NCI-H524 treated with DMSO at 0.1 percent for 48 hours (cell line): ENCODE results near the gene OPTC.
"Not testable (repeated sequence)": the region's sequence is repeated elsewhere in the genome, so short reads cannot be mapped to it uniquely, and the experiment has no call there.

Experiments
- DNase-seq: peaks from one replicate; lab custom pipeline; 2025; lab: John Stamatoyannopoulos, UW

Gene OPTC

GRCh38 chr1:203465146-203465798, 28.7 kb upstream of the OPTC start:
- no peak for DNase-seq

DNA sequence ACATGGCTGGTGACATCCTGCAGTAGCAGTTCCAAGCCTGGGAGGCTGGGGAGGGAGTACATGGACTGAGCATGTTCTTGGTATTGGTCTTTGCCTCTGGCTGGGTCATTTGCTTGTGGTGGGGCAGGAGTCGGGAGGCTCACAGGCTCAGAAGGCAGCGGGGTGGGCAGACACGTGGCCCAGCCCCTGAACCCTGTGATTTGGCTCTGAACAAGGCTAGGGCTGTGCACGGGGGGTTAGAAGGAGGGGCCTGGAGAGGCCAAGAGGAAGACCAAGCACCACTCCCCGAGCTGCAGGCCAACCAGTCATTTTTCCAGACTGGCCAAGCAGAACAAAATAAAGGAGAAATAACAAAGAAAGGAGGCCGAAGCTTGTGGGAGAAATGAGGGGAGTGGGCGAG, 28.0 kb upstream of the OPTC start:
- no peak for DNase-seq

- DNase-seq, result not testable (repeated sequence)
Measured at GRCh38 chr1:203466906-203467549, 26.9 kb upstream of the OPTC start.

- DNase-seq, result no peak
Measured at GRCh38 chr1:203467550-203467921, 26.4 kb upstream of the OPTC start.

GRCh38 chr1:203468326-203468725, 25.6 kb upstream of the OPTC start:
- no peak for DNase-seq

- no peak for DNase-seq
Measured at GRCh38 chr1:203470240-203470639, 23.7 kb upstream of the OPTC start.

- DNase-seq, result no peak
Measured at GRCh38 chr1:203471841-203472240, 22.1 kb upstream of the OPTC start.

DNA sequence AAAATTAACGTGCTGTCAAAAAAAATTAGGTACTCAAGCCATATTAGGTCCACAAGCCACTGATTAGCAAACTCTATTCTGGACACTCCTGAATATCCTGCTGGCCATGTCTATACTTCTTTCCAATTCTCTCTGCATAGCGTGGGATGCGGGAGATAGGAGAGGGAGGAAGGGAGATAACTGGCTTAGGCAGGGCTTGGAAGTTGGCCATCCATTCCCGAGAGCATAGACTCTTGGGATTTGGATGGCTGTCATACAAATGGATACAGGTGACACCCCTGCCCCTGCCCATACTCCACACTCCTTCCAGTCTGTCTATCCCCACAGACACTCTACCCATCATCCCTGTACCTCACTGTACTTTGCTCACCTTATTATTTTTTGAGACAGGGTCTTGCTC, 20.7 kb upstream of the OPTC start:
- no peak for DNase-seq

DNA sequence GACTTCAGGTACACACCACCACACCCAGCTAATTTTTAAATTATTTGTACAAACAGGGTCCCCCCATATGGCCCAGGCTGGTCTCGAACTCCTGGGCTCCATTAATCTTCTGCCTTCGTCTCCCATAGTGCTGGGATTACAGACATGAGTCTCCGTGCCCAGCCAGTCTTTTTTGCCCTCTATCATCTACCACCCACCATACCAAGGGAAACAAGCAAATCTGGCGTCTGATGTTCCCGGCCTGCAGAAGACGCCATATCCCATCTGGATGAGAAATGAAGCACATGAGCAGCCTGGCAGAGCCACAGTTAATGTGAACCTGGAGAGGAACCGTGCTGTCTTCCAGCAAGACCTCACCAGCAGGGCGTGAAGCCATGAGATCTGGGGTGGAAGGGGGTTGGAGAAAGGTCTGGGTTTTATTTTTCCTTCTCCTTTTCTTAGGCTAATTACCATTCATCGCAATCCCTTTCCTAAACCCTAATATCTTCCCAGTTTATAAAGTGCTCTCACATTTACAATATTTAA, 20.1 kb upstream of the OPTC start:
- DNase-seq, result no peak

DNA sequence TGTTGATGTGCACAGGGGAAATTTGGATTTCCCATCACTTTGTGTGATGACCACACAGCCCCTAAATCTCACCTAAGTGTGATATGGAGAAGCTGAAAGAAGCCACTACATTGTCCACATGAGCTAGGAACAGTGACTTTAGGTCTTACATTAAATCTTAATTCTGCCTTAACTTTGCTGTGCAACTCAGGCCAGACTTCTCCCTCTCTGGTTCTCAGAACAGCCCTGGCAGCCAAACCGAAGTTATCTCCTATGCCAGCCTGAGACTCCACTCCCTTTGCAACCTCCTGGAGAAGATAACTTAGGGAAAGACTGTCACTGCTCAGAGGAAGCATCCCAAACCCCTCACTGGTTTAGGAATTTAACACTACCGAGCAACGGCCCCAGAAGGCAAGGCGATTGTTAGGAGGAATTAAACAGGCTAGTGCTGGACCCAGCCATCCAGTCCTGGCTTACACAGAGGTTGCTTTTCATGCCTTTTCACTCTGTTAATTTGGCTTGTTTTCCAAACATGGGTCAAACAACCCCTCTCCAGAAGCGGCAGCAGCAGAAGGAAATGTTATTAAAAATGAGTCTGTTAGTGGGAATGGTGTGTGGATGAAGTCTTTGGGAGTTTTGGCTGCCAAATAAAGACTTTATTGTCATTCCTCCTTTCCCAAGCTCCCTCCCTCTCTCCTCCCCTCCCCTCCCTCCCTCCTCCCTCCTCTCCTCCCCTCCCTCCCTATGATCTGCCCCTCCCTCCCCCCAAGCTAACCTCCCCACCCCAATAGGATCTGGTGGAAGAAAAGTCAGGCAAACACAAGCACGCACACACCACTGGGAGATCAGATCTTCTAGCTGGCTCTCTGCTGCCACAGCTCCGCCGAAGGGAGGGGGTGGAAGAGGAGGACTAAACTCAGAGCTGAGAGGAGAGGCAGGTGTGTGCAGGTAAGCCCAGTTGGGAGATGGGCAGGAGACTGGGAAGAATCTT, 18.7 kb upstream of the OPTC start, which contains the start of gene PRELP:
Gene PRELP (plus strand): TSS at position 795 of the 970 bp plus-strand sequence. CDS start 7,379 bp downstream, outside the sequence.
- no peak for DNase-seq

- no peak for DNase-seq
Measured at GRCh38 chr1:203476216-203476814, 17.6 kb upstream of the OPTC start.

GRCh38 chr1:203477748-203478147, 16.2 kb upstream of the OPTC start:
- DNase-seq, result no peak

DNA sequence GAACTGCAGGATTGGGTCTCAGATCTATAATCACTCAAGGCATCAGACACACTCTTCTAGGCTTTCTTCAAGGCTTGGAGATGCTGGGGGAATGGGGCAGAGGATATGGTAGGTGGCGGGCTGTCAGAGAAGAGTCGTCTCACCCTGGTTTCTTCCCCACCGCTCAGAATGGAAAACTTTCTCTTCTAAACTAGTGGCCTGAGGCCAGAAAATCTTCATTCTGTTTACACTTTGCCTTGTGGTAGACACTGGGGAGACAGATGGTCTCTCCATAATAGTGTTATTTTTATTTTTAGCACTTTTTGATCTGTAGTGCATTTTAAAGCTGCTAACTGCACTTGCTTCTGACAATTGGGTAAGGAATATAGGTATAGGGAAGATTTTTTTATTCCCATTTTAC, 15.7 kb upstream of the OPTC start:
- DNase-seq, result no peak

DNA sequence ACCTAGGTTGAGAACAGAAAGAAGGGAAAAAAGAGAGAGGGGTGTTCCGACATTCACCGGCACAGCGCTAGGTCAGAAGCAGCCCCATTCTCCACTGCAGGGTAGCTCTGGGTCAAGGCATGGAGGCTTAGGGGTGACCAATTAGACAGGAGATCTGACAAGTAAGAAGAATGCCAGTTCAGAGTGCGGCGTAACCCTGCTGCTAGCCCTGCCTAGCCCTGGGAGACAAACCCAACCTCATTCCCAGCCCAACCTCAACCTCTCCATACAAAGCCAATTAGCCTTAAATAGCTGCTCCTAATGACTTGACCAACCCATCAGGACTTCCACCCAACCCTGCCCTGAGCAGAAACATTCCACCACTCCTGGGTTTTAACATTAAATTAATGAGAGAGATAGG, 15.0 kb upstream of the OPTC start:
- no peak for DNase-seq

DNA sequence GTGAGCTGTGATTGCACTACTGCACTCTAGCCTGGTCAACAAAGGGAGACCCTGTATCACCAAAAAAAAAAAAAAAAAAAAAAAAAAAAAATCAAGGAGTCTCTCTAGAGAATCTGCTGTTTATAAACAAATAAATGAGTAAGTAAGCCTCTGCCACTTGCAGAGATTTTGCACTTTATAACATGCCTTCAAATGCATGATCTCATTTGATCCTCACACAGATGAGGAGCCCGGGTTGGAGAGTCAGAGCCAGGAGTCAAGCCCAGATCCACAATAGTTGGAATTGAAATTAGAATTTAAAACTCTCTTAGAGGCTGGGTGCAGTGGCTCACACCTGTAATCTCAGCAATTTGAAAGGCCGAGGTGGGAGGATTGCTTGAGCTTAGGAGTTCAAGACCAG, 14.3 kb upstream of the OPTC start:
- no peak for DNase-seq

DNA sequence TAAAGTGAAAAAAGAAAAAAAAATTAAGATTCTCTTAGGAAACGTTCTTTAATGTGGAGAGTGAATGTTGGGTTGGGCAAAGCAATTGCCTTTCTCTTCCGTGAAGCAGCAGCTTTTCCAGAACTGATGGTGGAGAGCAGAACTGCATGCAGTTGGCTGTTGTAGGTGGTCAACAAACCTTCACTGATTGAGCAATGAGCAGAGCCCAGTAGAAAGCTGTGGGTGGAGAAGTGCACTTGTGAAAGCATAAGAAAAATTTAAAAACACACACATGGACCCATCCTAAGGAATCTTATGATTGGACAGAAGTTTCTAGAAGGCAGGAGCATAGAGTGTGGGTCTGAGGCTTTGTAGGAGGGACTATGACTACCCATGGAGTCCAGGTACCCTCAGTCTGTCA, 13.9 kb upstream of the OPTC start:
- no peak for DNase-seq

- no peak for DNase-seq
Measured at GRCh38 chr1:203480525-203481084, 13.3 kb upstream of the OPTC start.

DNA sequence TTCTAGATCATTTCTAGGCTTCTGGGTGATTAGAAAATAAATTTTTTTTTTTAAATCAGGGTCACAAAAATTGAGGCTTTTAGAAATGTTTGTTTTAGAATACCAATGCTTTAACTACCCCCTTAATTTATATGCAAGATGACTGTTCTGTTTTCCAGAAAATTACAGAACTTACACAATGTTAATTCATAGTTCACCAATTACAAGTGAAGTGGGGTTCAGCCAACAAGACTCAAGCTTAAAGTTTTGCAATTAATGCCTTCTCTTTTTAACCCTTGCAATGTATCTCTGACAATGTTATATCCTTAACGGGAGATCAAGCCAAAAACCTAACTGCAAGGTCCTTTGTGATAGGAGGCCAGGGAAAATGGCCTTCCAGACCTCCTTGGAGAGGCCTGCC, 12.8 kb upstream of the OPTC start:
- DNase-seq, result no peak

- DNase-seq, result no peak
Measured at GRCh38 chr1:203486618-203487370, 7.2 kb upstream of the OPTC start.

DNA sequence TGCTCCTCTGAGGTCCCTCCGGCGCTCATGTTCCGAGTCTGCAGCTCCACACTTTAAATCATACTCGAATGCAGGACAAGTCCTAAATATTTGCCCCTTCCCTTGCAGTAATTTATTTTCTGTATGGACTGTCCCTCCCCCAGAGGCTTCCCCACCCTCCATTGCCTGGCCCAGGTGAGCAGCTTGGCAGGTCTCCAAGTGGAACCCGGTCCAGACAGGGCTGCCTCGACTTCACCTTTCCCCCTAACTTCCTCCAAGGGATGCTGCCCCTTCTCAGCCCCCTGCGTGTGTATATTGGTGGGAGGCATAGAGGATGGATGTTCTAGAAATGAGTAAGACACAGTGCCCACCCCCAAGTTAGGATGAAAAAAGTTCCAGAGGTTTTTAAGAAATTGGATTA, 5.4 kb upstream of the OPTC start:
- DNase-seq, result no peak

GRCh38 chr1:203490607-203491006, 3.3 kb upstream of the OPTC start:
- DNase-seq, result no peak
